Osteocyte (in vitro differentiated cells): ENCODE results near the gene C22orf42. TPM values are rescaled to one million over a fixed set of nuclear protein-coding genes. Genes with fewer than 3 reads are reported as not detected.

Experiments used
- DNase-seq: peaks from one replicate; pipeline ENCODE4 v3.0.0; 2021; ENCODE audit warnings: mixed read lengths; ENCODE audit not compliant: unreplicated experiment; ENCODE audit errors: extremely low spot score
- H3K27ac Mint-ChIP-seq: one replicate; pipeline ENCODE4 v1.8.0; 2021; ENCODE audit warnings: mild to moderate bottlenecking, mixed read lengths; ENCODE audit not compliant: unreplicated experiment
- H3K27me3 Mint-ChIP-seq: one replicate; pipeline ENCODE4 v1.8.0; 2021; ENCODE audit warnings: mixed read lengths; ENCODE audit not compliant: unreplicated experiment
- H3K36me3 Mint-ChIP-seq: one replicate; pipeline ENCODE4 v1.8.0; 2021; ENCODE audit warnings: mixed read lengths; ENCODE audit not compliant: unreplicated experiment
- H3K4me1 Mint-ChIP-seq: one replicate; pipeline ENCODE4 v1.8.0; 2021; ENCODE audit warnings: mixed read lengths; ENCODE audit not compliant: unreplicated experiment
- H3K4me3 Mint-ChIP-seq: one replicate; pipeline ENCODE4 v1.8.0; 2021; ENCODE audit warnings: mild to moderate bottlenecking, moderate library complexity, mixed read lengths; ENCODE audit not compliant: unreplicated experiment
- H3K9me3 Mint-ChIP-seq: one replicate; pipeline ENCODE4 v1.8.0; 2021; ENCODE audit warnings: mixed read lengths; ENCODE audit not compliant: unreplicated experiment
- total RNA-seq: library from RNA; stranded (reverse); gene quantifications from 2 replicates; pipeline ENCODE4 v1.2.1, GENCODE V29; 2021
- TF ChIP-seq, protein P1 (sequence below): fragments of 200-600 bp; sonication (generic); IDR thresholded peaks from 2 replicates; pipeline ENCODE4 v1.5.0; 2021; ENCODE audit warnings: antibody characterized with exemption, mild to moderate bottlenecking, moderate library complexity

Gene C22orf42
- total RNA-seq, 1 donor from 2014 or later = not detected

DNA sequence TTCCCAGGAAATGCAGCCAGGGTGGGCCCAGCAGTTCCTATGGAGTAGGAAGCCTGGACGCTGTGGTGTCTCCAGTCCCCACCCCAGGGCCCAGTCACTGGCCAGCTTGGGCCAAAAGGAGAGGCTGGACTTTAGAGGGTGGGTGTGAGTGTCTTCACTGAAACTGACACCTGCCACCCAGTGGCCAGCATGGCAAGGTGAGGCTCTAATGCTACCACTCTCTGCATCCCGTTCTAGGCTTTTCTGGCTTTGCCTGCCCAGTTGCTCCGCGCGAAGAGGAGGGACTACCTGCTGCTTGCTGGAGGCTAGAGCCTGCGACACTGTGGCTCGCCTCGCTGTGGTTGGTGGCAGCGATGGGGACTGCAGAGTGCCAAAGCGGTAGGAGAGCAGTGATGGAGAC lies 35.4 kb downstream of the C22orf42 start:
- TF ChIP-seq, protein P1, sequence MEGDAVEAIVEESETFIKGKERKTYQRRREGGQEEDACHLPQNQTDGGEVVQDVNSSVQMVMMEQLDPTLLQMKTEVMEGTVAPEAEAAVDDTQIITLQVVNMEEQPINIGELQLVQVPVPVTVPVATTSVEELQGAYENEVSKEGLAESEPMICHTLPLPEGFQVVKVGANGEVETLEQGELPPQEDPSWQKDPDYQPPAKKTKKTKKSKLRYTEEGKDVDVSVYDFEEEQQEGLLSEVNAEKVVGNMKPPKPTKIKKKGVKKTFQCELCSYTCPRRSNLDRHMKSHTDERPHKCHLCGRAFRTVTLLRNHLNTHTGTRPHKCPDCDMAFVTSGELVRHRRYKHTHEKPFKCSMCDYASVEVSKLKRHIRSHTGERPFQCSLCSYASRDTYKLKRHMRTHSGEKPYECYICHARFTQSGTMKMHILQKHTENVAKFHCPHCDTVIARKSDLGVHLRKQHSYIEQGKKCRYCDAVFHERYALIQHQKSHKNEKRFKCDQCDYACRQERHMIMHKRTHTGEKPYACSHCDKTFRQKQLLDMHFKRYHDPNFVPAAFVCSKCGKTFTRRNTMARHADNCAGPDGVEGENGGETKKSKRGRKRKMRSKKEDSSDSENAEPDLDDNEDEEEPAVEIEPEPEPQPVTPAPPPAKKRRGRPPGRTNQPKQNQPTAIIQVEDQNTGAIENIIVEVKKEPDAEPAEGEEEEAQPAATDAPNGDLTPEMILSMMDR = no peak
- peak; percentile 80 for DNase-seq
- peaks cover 4% of the 10 kb centered on the region for H3K27me3 Mint-ChIP-seq
- no peaks in the 10 kb centered on the region for H3K36me3 Mint-ChIP-seq
- no peak overlapping the region for H3K27ac Mint-ChIP-seq
- H3K4me3 Mint-ChIP-seq = no peak overlapping the region
- no peaks in the 10 kb centered on the region for H3K9me3 Mint-ChIP-seq
- no peaks in the 10 kb centered on the region for H3K4me1 Mint-ChIP-seq

DNA sequence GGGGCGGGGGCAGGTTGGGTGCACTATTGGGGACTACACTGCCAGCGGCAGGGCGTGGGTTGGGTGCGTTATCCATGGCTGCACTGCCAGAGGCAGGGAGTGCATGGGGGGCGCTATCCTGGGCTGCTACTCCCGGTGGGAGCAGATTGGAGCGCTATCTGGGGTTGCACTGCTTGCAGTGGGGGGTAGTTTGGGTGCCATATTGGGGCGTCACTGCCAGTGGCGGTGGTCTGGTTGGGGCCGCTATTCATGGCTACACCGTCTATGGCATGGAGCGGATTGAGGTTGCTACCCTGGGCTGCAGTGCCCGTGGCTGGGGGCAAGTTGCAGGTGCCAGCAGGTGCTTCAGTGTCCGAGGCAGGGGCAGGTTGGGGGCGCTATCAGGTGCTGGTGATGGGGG lies 36.2 kb downstream of the C22orf42 start:
- Mint-ChIP-seq H3K4me1 (no peaks in the 10 kb centered on the region), H3K27me3 (peaks cover 4% of the 10 kb centered on the region), H3K9me3 (no peaks in the 10 kb centered on the region), H3K4me3 (no peak overlapping the region), H3K27ac (no peak overlapping the region), H3K36me3 (no peaks in the 10 kb centered on the region)
- TF ChIP-seq, protein P1 = no peak
- DNase-seq = no peak

DNA sequence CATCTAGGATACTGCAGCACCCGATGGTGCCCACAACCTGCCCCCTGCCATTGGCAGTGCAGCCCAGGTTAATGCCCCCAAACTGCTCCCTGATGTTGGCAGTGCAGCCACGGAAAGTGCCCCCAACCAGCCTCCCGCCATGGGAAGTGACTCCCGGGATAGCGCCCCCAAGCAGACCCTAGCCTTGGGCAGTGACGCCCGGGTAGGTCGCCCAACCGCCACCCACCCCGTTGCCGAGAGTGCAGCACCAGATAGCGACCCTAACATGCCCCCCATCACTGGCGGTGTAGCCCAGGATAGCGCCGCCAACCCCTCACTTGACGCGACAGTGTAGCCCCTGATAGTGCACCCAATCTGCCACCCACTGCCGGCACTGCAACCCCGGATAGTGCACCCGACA lies 38.5 kb downstream of the C22orf42 start:
- TF ChIP-seq, protein P1 = no peak
- no peaks in the 10 kb centered on the region for H3K36me3 Mint-ChIP-seq

DNA sequence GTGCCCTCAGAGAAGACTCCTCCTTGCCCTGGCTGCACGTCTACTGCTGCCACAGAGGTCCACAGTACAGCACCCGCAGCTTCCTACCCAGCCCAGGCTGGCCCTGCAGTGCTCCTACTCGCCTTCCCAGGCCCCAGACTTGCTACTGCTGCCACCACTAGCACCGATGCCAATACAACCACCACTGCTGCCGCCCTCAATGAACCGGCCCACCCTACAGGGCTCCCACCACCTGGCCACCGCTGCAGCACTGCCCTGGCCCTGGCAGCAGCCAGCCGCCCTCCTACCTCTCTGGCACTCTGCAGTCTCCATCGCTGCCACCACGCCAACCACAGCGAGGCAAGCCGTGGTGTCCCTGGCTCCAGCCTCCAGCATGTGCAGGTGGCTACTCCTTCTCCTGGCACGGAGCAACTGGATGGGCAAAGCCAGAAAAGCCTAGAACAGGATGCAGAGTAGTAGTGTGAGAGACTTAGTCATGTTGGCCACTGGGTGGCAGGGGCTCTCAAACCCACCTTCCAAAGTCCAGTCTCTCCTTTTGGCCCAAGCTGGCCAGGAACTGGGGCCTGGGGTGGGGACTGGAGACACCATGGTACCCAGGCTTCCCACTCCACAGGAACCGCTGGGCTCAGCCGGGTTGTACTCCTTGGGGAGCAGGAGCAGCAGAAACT lies 39.4 kb downstream of the C22orf42 start:
- Mint-ChIP-seq H3K36me3 (no peaks in the 10 kb centered on the region), H3K27ac (no peak overlapping the region), H3K4me3 (no peak overlapping the region), H3K4me1 (no peaks in the 10 kb centered on the region), H3K9me3 (no peaks in the 10 kb centered on the region), H3K27me3 (peaks cover 17% of the 10 kb centered on the region)
- TF ChIP-seq, protein P1 = no peak
- DNase-seq = no peak

More for the DNA sequence above, 38.5 kb downstream of the C22orf42 start:
- peaks cover 15% of the 10 kb centered on the region for H3K27me3 Mint-ChIP-seq
- no peak overlapping the region for H3K4me3 Mint-ChIP-seq
- no peaks in the 10 kb centered on the region for H3K9me3 Mint-ChIP-seq
- H3K4me1 Mint-ChIP-seq = no peaks in the 10 kb centered on the region
- no peak for DNase-seq
- H3K27ac Mint-ChIP-seq = no peak overlapping the region

DNA sequence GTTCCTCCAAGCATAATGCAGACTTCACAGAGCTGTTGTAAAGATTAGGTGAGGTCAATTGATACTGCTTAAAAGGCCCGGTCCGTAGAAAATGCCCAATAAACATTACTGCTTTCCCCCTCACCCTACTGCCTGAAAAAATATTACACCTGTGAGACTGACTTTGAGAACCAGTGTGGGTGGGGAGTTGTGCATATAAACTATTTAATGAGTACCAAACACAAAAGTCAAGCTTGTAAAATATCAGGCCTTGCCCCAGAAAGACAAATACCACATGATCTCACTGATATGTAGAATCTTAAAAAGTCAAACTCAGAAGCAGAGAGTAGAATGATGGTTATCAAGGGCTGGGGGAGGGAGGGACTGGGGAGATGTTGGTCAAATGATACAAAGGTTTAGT lies 46.7 kb downstream of the C22orf42 start:
- H3K4me3 Mint-ChIP-seq = no peak overlapping the region
- DNase-seq = no peak
- TF ChIP-seq, protein P1 = no peak
- H3K4me1 Mint-ChIP-seq = no peaks in the 10 kb centered on the region
- no peak overlapping the region for H3K27ac Mint-ChIP-seq
- H3K36me3 Mint-ChIP-seq = no peaks in the 10 kb centered on the region
- H3K9me3 Mint-ChIP-seq = no peaks in the 10 kb centered on the region
- peaks cover 22% of the 10 kb centered on the region for H3K27me3 Mint-ChIP-seq
